ENCODE data around the gene RPS13.
"Not testable (repeated sequence)": the region's sequence is repeated elsewhere in the genome, so short reads cannot be mapped to it uniquely, and the experiment has no call there.

The RPS13 gene

DNA sequence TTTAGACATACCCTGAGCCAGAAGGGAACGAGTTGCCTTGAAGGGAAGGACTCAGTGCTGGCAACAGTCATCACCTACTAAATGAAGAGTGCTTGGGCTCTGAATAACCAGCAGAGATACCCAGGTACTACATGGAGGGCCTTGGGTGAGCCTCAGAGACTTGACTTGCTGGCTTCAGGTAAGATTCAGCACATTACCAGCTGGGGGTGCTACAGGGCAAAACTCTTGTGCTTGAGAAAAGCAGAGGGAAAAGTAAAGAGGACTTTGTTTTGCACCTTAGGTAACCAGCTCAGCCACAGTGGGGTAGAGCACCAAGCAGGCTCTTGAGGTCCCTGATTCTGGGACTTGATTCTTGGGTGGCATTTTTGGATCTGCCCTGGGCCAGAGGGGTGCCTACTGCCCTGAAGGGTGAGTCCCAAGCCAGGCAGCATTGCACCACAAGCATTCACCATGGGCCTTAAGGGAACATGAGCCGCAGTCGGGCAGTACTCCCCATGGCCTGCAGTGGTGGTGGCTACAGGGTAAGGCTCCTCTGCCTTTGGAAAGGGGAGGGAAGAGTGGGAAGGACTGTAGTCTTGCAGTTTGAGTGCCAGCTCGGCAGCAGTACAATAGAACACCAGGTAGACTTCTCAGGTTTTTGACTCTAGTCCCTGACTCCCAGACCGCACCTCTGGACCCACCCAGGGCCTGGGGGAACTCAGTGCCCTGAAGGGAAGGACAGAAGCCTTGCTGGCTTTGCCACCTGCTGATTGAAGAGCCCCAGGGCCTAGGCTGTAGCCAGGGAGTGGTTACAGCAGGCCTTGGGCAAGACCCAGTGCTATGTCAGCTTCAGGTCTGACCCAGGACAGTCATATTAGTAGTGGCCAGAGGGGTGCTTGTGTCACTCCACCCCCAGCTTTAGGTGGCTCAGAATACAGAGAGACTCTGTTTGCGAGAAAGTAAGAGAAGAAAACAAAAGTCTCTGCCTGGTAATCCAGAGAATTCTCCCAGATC is 40.5 kb downstream of the RPS13 start:
- FAIRE-seq (no peak), DNase-seq (ENCODE audit: low spot score) (no peak)

DNA sequence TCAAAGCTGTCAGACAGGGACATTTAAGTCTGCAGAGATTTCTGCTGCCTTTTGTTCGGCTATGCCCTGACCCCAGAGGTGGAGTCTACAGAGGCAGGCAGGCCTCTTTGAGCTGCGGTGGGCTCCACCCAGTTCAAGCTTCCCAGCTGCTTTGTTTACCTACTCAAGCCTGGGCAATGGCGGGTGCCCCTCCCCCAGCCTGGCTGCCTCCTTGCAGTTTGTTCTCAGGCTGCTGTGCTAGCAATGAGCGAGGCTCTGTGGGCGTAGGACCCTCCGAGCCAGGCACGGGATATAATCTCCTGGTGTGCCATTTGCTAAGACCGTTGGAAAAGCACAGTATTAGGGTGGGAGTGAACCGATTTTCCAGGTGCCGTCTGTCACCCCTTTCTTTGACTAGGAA is 43.4 kb downstream of the RPS13 start:
- not testable (repeated sequence) for FAIRE-seq; DNase-seq (ENCODE audit: low spot score)

DNA sequence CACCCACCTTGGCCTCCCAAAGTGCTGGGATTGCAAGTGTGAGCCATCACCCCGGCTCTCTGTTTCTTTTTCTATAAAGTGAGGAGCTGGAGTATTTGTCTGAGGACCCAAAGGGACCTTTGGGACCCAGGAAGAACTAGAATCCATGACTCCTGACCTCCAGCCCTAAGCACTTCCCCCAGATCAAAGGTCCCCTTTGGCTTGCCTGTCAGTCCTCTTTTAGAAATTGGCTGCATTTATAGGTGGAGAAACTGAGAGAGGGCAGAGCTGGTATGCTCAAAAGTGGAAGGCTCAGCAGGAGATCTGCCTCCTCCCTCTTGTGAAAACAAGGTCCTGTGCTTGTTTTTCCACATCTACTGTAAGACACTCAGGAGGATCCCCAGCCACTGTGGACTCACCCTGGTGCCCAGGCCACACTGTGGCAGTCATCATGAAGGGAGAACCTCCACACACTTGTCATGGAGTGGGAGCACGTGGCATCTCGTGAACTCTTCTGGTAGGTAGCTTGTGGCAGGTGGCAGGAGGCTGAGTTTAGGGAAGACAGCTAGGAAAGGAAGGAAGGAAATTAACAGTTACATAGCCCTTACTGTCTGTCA is 50.9 kb downstream of the RPS13 start:
- no peak for DNase-seq (ENCODE audit: low spot score)
- FAIRE-seq, result no peak

DNA sequence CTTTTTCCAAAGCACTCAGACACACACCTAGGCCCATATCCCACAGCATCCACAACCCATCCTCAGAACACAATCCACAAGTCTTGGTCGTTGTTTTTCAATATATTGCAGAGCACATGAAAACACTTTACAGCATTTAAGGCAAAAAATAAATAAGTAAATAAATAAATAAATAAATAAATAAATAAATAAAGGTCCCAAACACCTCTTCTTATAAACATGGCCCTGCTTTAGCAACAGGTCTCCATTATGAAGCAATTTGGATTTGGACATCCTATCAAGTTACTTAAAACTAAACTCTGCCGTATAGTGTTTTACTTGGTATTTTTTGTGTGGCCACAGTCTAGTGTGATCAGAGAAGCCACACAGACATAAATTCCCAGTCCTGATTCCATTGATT is 52.5 kb downstream of the RPS13 start:
- FAIRE-seq (no peak), DNase-seq (ENCODE audit: low spot score) (no peak)

Data from RCC 7860 (cell line).